Body of pancreas (tissue), 4 donors: Measurements from ENCODE around the gene ADCY10. TPM values are rescaled to one million over a fixed set of nuclear protein-coding genes. Genes with fewer than 3 reads are reported as not detected.

Experiments
- ATAC-seq: fragments of 150-250 bp; one replicate; pipeline ENCODE4 v1.9.1; 2016
- DNase-seq, 4 donors: peaks; one replicate each; pipeline ENCODE4 v3.0.0-alpha.2; 2019
- H3K27ac ChIP-seq, 4 donors: fragments of 200-600 bp; sonication (generic); 1 replicate in 3 of 4; 2 replicates in 1 of 4; pipeline versions ENCODE4 v1.5.1 to v1.6.1; 2016 to 2019; ENCODE audit warnings: mild to moderate bottlenecking in 1 of 4, mixed read lengths in 1 of 4, moderate library complexity in 1 of 4
- H3K27me3 ChIP-seq, 2 donors: fragments of 200-600 bp; sonication (generic); one replicate each; pipeline ENCODE4 v1.6.0; 2016; ENCODE audit warnings: mild to moderate bottlenecking in 1 of 2
- H3K36me3 ChIP-seq, 2 donors: fragments of 200-600 bp; sonication (generic); replicated peaks in 1 of 2; 2 replicates each; pipeline ENCODE4 v1.5.1; 2016; ENCODE audit warnings: low read depth in 2 of 2; ENCODE audit not compliant: insufficient read depth in 1 of 2
- H3K4me1 ChIP-seq: fragments of 200-600 bp; sonication (generic); one replicate; pipeline ENCODE4 v1.6.0; 2016
- H3K4me3 ChIP-seq, 2 donors: fragments of 200-600 bp; sonication (generic); 1 replicate in 1 of 2; 2 replicates in 1 of 2; pipeline ENCODE4 v1.5.1; 2016 to 2019
- H3K9me3 ChIP-seq, 3 donors: fragments of 200-600 bp; sonication (generic); 1 replicate in 2 of 3; 2 replicates in 1 of 3; pipeline ENCODE4 v1.5.1; 2016
- CTCF ChIP-seq, 7 experiments: fragments of 450-650 bp in 4 of 7; fragments of 200-600 bp in 3 of 7; sonication (generic) in 3 of 7; IDR thresholded peaks; one replicate each; pipeline ENCODE4 v1.5.1; 2016 to 2019; ENCODE audit warnings: antibody characterized with exemption in 7 of 7
- POLR2A ChIP-seq, 3 donors: fragments of 450-650 bp; IDR thresholded peaks; one replicate each; pipeline ENCODE4 v1.6.1; 2016; ENCODE audit warnings: antibody characterized with exemption in 3 of 3, mild to moderate bottlenecking in 2 of 3
- WGBS, 2 donors: methylation state at CpG; one replicate each; pipeline ENCODE4 v1.1.5; 2017; 5-methylcytosine and 5-hydroxymethylcytosine counted together
- intact Hi-C: fragments of 100-400 bp; cut with DNase I; formaldehyde crosslinking; loops from one replicate; pipeline ENCODE4 v1.15.1; 2023
- total RNA-seq, 2 donors: library from RNA; depleted of rRNA; stranded (reverse); fragments of >200 nt; gene quantifications; one replicate each; pipeline ENCODE4 v1.1.0, GENCODE V29; 2016

The ADCY10 gene
- total RNA-seq, 2 donors from 2014 or later: 0.26 TPM; not detected in 1

GRCh38 chr1:167909691-167910180 is 4.2 kb downstream of the ADCY10 start:
- Histone ChIP-seq H3K4me1 (peaks cover 12% of the 10 kb centered on the region), H3K4me3 (no peak overlapping the region), H3K9me3 (no peaks in the 10 kb centered on the region), H3K27me3 (no peaks in the 10 kb centered on the region), H3K36me3 (no peaks in the 10 kb centered on the region), H3K27ac (no peak overlapping the region)
- intact Hi-C loops: no loop called here
- WGBS, 2 donors: 82 to 85% methylated on average over 6 of the region's 6 CpGs
- DNase-seq: no peak
- no peak for TF ChIP-seq POLR2A (IDR thresholded peaks at IDR 0.05)
- TF ChIP-seq CTCF (IDR thresholded peaks at IDR 0.05): no peak
- no peak for ATAC-seq

GRCh38 chr1:167905671-167906070 is 8.3 kb downstream of the ADCY10 start:
- no peak overlapping the region for H3K4me3 ChIP-seq
- no peaks in the 10 kb centered on the region for H3K9me3 ChIP-seq
- intact Hi-C loops: no loop called here
- no peak overlapping the region for H3K27ac ChIP-seq
- ATAC-seq (no peak), DNase-seq (no peak)
- H3K36me3 ChIP-seq: no peaks in the 10 kb centered on the region
- peaks cover 2% of the 10 kb centered on the region for H3K4me1 ChIP-seq
- H3K27me3 ChIP-seq: no peaks in the 10 kb centered on the region
- TF ChIP-seq CTCF (IDR thresholded peaks at IDR 0.05): no peak
- TF ChIP-seq POLR2A (IDR thresholded peaks at IDR 0.05): no peak

DNA sequence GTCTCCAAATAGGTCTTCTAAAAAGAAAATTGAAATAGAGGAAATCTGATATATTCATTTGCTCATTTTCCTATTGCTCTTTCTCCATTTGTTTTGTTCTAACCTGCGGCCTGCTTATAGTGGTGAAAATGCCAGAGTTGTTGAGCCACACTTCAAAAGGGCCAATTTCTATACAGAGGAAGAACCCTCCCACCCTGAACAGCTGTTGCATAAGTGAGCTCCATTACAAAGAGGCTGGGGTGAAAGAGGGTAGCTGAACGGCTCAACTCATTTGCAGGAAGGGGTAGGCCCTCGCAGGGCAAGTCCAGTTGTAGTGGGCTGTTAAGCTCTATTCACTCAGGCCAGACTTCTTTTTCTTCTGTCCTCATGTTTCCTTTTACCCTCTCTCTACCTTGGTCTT is 8.8 kb downstream of the ADCY10 start:
- Histone ChIP-seq H3K4me1 (no peaks in the 10 kb centered on the region), H3K9me3 (no peaks in the 10 kb centered on the region), H3K4me3 (no peak overlapping the region), H3K36me3 (no peaks in the 10 kb centered on the region), H3K27ac (no peak overlapping the region), H3K27me3 (no peaks in the 10 kb centered on the region)
- no peak for ATAC-seq
- intact Hi-C loops: no loop called here
- WGBS, 2 donors: 85 to 94% methylated on average over 3 of the region's 3 CpGs
- no peak for DNase-seq
- TF ChIP-seq CTCF (IDR thresholded peaks at IDR 0.05): no peak
- TF ChIP-seq POLR2A (IDR thresholded peaks at IDR 0.05): no peak

GRCh38 chr1:167904652-167905130 is 9.2 kb downstream of the ADCY10 start:
- WGBS, 2 donors: 59 to 70% methylated on average over 4 of the region's 4 CpGs
- no peak overlapping the region for H3K27ac ChIP-seq
- no peaks in the 10 kb centered on the region for H3K27me3 ChIP-seq
- H3K9me3 ChIP-seq: no peaks in the 10 kb centered on the region
- H3K36me3 ChIP-seq: no peaks in the 10 kb centered on the region
- H3K4me3 ChIP-seq: no peak overlapping the region
- intact Hi-C loops: no loop called here
- DNase-seq: no peak
- ATAC-seq: no peak
- TF ChIP-seq CTCF (IDR thresholded peaks at IDR 0.05) (no peak), POLR2A (IDR thresholded peaks at IDR 0.05) (no peak)
- no peaks in the 10 kb centered on the region for H3K4me1 ChIP-seq

DNA sequence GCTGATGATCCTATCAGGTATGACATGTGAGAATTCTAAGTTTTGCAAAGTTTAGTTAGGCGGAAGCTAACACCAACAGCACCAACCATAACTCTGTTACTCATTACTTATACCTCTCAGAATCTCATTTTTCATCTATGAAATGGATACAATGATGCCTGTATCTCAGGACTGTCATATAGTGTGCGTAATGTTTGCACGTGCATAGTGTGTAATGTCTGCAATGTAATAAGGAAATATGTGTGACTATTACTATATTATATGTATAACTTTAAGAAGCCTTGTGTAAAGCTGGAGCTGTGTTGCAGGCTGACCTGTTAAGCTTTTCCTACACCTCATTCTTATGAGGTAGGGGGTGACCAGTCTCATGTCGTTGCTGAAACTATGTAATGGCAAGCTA is 13.0 kb downstream of the ADCY10 start:
- intact Hi-C loops: no loop called here
- ATAC-seq: no peak
- no peak overlapping the region for H3K4me3 ChIP-seq
- no peaks in the 10 kb centered on the region for H3K36me3 ChIP-seq
- H3K27me3 ChIP-seq: no peaks in the 10 kb centered on the region
- TF ChIP-seq CTCF (IDR thresholded peaks at IDR 0.05) (no peak), POLR2A (IDR thresholded peaks at IDR 0.05) (no peak)
- no peaks in the 10 kb centered on the region for H3K9me3 ChIP-seq
- no peak for DNase-seq
- WGBS, 2 donors: 85 to 86% methylated on average over 4 of the region's 4 CpGs
- peaks cover 6% of the 10 kb centered on the region for H3K4me1 ChIP-seq
- H3K27ac ChIP-seq: no peak overlapping the region
